IMR-90 (cell line): ENCODE measurements around the gene LILRB2. TPM values are rescaled to one million over a fixed set of nuclear protein-coding genes. Genes with fewer than 3 reads are reported as not detected.

ENCODE experiments used
- ATAC-seq: fragments of 200-7000 bp; cut with Tn5 transposase; 2 replicates; pipeline ENCODE4 v1.9.1; 2020; ENCODE audit warnings: low read depth, mild to moderate bottlenecking, moderate library complexity
- BruUV-seq: library from RNA; stranded (reverse); fragments of 400-500 nt; replicated peaks from 2 replicates; lab custom pipeline; 2021; lab: Mats Ljungman, UMichigan
- CTCF ChIA-PET: fragments of 300-600 bp; formaldehyde crosslinking; extraction: SDS; loops from one replicate; lab custom pipeline; 2021; ENCODE audit warnings: antibody characterized with exemption; lab: Yijun Ruan, JAX
- POLR2A ChIA-PET: fragments of 300-600 bp; sonication (Branson Sonifier 250); formaldehyde crosslinking; loops from one replicate; lab custom pipeline; 2022; ENCODE audit warnings: antibody characterized with exemption; ENCODE audit not compliant: unreplicated experiment; lab: Charles Lee
- DNase-seq: peaks from one replicate; pipeline ENCODE4 v3.0.0; 2013
- H2AFZ ChIP-seq: replicated peaks from 2 replicates; pipeline ENCODE3; 2013; ENCODE audit warnings: low read length, mild to moderate bottlenecking; ENCODE audit not compliant: poor library complexity
- H2AK5ac ChIP-seq: 2 replicates; pipeline ENCODE4 v1.6.1; 2013; ENCODE audit warnings: low read depth, low read length, inconsistent platforms
- H2AK9ac ChIP-seq: replicated peaks from 2 replicates; pipeline ENCODE3; 2013; ENCODE audit warnings: mild to moderate bottlenecking, low read depth, low read length, moderate library complexity; ENCODE audit not compliant: poor library complexity
- H2BK120ac ChIP-seq: 2 replicates; pipeline ENCODE4 v1.6.1; 2013; ENCODE audit warnings: low read depth, low read length, inconsistent platforms
- H2BK15ac ChIP-seq: 3 replicates; pipeline ENCODE4 v1.6.1; 2013; ENCODE audit warnings: low read depth, low read length, inconsistent platforms
- H2BK20ac ChIP-seq: 2 replicates; pipeline ENCODE4 v1.6.1; 2013; ENCODE audit warnings: low read depth, mild to moderate bottlenecking, inconsistent platforms, low read length, moderate library complexity
- H2BK5ac ChIP-seq: 2 replicates; pipeline ENCODE4 v1.6.1; 2013; ENCODE audit warnings: mild to moderate bottlenecking, low read depth, low read length, inconsistent platforms; ENCODE audit not compliant: poor library complexity, severe bottlenecking
- H3K14ac ChIP-seq: replicated peaks from 2 replicates; pipeline ENCODE4 v1.6.1; 2013; ENCODE audit warnings: low read depth, low read length, inconsistent platforms
- H3K18ac ChIP-seq: 2 replicates; pipeline ENCODE4 v1.6.1; 2013; ENCODE audit warnings: low read depth, low read length, control low read depth
- H3K23ac ChIP-seq: 2 replicates; pipeline ENCODE4 v1.6.1; 2013; ENCODE audit warnings: low read depth, low read length, inconsistent platforms
- H3K27ac ChIP-seq: 2 replicates; pipeline ENCODE4 v1.5.1; 2013; ENCODE audit warnings: mild to moderate bottlenecking, control low read depth, low read length; ENCODE audit not compliant: insufficient read depth
- H3K27me3 ChIP-seq: 2 replicates; pipeline ENCODE4 v1.6.1; 2013; ENCODE audit warnings: low read length; ENCODE audit not compliant: control insufficient read depth, insufficient read depth
- H3K36me3 ChIP-seq: 2 replicates; pipeline ENCODE4 v1.6.1; 2013; ENCODE audit warnings: low read length, mixed read lengths; ENCODE audit not compliant: control insufficient read depth, insufficient read depth
- H3K4ac ChIP-seq: 2 replicates; pipeline ENCODE4 v1.6.1; 2013; ENCODE audit warnings: low read depth, low read length, inconsistent platforms
- H3K4me1 ChIP-seq: 2 replicates; pipeline ENCODE4 v1.6.1; 2013; ENCODE audit warnings: low read length, mixed read lengths; ENCODE audit not compliant: control insufficient read depth, insufficient read depth
- H3K4me2 ChIP-seq: 2 replicates; pipeline ENCODE4 v1.6.1; 2013; ENCODE audit warnings: low read depth, mild to moderate bottlenecking, control low read depth, low read length, moderate library complexity
- H3K4me3 ChIP-seq: 2 replicates; pipeline ENCODE4 v1.5.1; 2013; ENCODE audit warnings: low read depth, mild to moderate bottlenecking, control low read depth, low read length, moderate library complexity; ENCODE audit not compliant: insufficient read depth
- H3K56ac ChIP-seq: 2 replicates; pipeline ENCODE4 v1.6.1; 2013; ENCODE audit warnings: low read length, inconsistent platforms; ENCODE audit not compliant: insufficient read depth; ENCODE audit errors: extremely low read depth
- H3K79me1 ChIP-seq, 2 experiments: 2 replicates each; pipeline ENCODE4 v1.6.1; 2013; ENCODE audit warnings: low read length in 2 of 2, inconsistent platforms in 1 of 2, low read depth in 1 of 2
- H3K9ac ChIP-seq: 2 replicates; pipeline ENCODE4 v1.6.1; 2013; ENCODE audit warnings: low read depth, low read length, control low read depth
- H3K9me1 ChIP-seq: 2 replicates; pipeline ENCODE4 v1.6.1; 2013; ENCODE audit warnings: low read length, inconsistent platforms; ENCODE audit not compliant: insufficient read depth
- H3K9me3 ChIP-seq: 2 replicates; pipeline ENCODE4 v1.6.1; 2013; ENCODE audit warnings: low read length; ENCODE audit not compliant: control insufficient read depth, insufficient read depth
- H4K20me1 ChIP-seq: 2 replicates; pipeline ENCODE4 v1.6.1; 2013; ENCODE audit warnings: low read length, inconsistent platforms; ENCODE audit not compliant: insufficient read depth
- H4K5ac ChIP-seq: 2 replicates; pipeline ENCODE4 v1.6.1; 2013; ENCODE audit warnings: mild to moderate bottlenecking, low read depth, low read length, control low read depth
- H4K8ac ChIP-seq, 2 experiments: 2 replicates each; pipeline ENCODE4 v1.6.1; 2013; ENCODE audit warnings: low read depth in 2 of 2, low read length in 2 of 2, control low read depth in 1 of 2, inconsistent platforms in 1 of 2
- H4K91ac ChIP-seq: 2 replicates; pipeline ENCODE4 v1.6.1; 2013; ENCODE audit warnings: low read depth, low read length, inconsistent platforms; ENCODE audit not compliant: insufficient read depth
- CEBPB ChIP-seq: IDR thresholded peaks from 2 replicates; pipeline ENCODE4 v1.6.1; 2012; ENCODE audit warnings: low read depth, low read length, improper control_type of control experiment
- ELK1 ChIP-seq: fragments of 150-350 bp; IDR thresholded peaks from 2 replicates; pipeline ENCODE4 v1.6.1; 2016; ENCODE audit warnings: low read depth, mild to moderate bottlenecking, low read length, moderate library complexity, borderline replicate concordance
- MAFK ChIP-seq: IDR thresholded peaks from 2 replicates; pipeline ENCODE4 v1.6.1; 2012; ENCODE audit warnings: low read depth, low read length, improper control_type of control experiment
- WGBS, 2 experiments: methylation state at CpG; one replicate each; pipeline versions ENCODE4 v1.1.5 to v1.1.7; 2013; ENCODE audit warnings: missing lambda C conversion rate in 2 of 2; ENCODE audit not compliant: insufficient read length in 1 of 2; ENCODE audit errors: extremely low coverage in 2 of 2; 5-methylcytosine and 5-hydroxymethylcytosine counted together
- dilution Hi-C: fragments of 300-500 bp; cut with HindIII; formaldehyde crosslinking; loops from one replicate; pipeline ENCODE4 v1.14.3; 2018; ENCODE audit warnings: low sequenced_read_pairs; ENCODE audit not compliant: unreplicated experiment
- in situ Hi-C: fragments of 300-500 bp; cut with MboI; formaldehyde crosslinking; loops from 3 replicates; pipeline ENCODE4 v1.14.3; 2019; ENCODE audit warnings: low sequenced_read_pairs, inconsistent platforms, mixed read lengths
- intact Hi-C: fragments of 100-400 bp; cut with micrococcal nuclease; formaldehyde crosslinking; loops from 2 replicates; pipeline ENCODE4 v1.10.0; 2022
- polyA plus RNA-seq, 3 experiments: library from polyadenylated mRNA; depleted of rRNA; stranded (reverse); fragments of >200 nt; gene quantifications; 2 replicates each; pipeline ENCODE4 v1.2.3, GENCODE V29; 2012; ENCODE audit warnings: low replicate concordance in 1 of 3
- total RNA-seq: library from RNA; depleted of rRNA; stranded (reverse); fragments of >200 nt; gene quantifications from 2 replicates; pipeline ENCODE4 v1.2.3, GENCODE V29; 2012

Gene LILRB2
- total and polyA plus RNA-seq, 2 of the 4 experiments (the other 2 are of a cell fraction): not detected

GRCh38 chr19:54262470-54262869, 18.4 kb downstream of the LILRB2 start:
- POLR2A ChIA-PET: no interaction called here

More at GRCh38 chr19:54262470-54262869, 18.4 kb downstream of the LILRB2 start:
- H2BK20ac ChIP-seq: no peak overlapping the region
- H2BK5ac ChIP-seq: no peak overlapping the region
- TF ChIP-seq MAFK (no peak), CEBPB (no peak), ELK1 (no peak)
- H3K4me2 ChIP-seq: no peak overlapping the region
- no peak for ATAC-seq
- H4K20me1 ChIP-seq: no peaks in the 10 kb centered on the region
- CTCF ChIA-PET: no interaction called here
- BruUV-seq: no TSS peak
- H3K4me1 ChIP-seq: no peaks in the 10 kb centered on the region
- no peak overlapping the region for H3K23ac ChIP-seq
- no peak overlapping the region for H3K4ac ChIP-seq
- no peak overlapping the region for H3K56ac ChIP-seq
- intact Hi-C loops (no loop called here), dilution Hi-C loops (no loop called here), in situ Hi-C loops (no loop called here)
- H2AK9ac ChIP-seq: no peak overlapping the region
- no peaks in the 10 kb centered on the region for H3K9me3 ChIP-seq
- H3K14ac ChIP-seq: no peak overlapping the region
- H2AK5ac ChIP-seq: no peak overlapping the region
- no peak overlapping the region for H4K91ac ChIP-seq
- H3K27me3 ChIP-seq: peaks cover 9% of the 10 kb centered on the region; the same call in 1 of the 2 replicates
- no peaks in the 10 kb centered on the region for H3K36me3 ChIP-seq
- H3K9ac ChIP-seq: no peak overlapping the region
- no peaks in the 10 kb centered on the region for H3K79me1 ChIP-seq
- no peak overlapping the region for H2BK15ac ChIP-seq
- H2AFZ ChIP-seq: no peak overlapping the region
- no peak overlapping the region for H3K27ac ChIP-seq
- H2BK120ac ChIP-seq: no peak overlapping the region
- no peak overlapping the region for H4K8ac ChIP-seq
- no peaks in the 10 kb centered on the region for H3K9me1 ChIP-seq
- DNase-seq: no peak
- no peak overlapping the region for H4K5ac ChIP-seq
- no CpG with 5 or more reads among the region's 2 CpGs for WGBS, 2 experiments
- no peak overlapping the region for H3K4me3 ChIP-seq
- H3K18ac ChIP-seq: no peak overlapping the region
